A673 (cell line): ENCODE results near the gene KCNIP1. TPM values are rescaled to one million over a fixed set of nuclear protein-coding genes. Genes with fewer than 3 reads are reported as not detected.

ENCODE experiments used
- BruUV-seq: library from RNA; stranded (reverse); fragments of 400-500 nt; replicated peaks from 2 replicates; lab custom pipeline; 2021; lab: Mats Ljungman, UMichigan
- CTCF ChIA-PET: fragments of 300-600 bp; sonication (Branson Sonifier 250); formaldehyde crosslinking; loops from one replicate; lab custom pipeline; 2022; ENCODE audit warnings: antibody characterized with exemption; lab: Charles Lee
- POLR2A ChIA-PET: fragments of 300-600 bp; sonication (Branson Sonifier 250); formaldehyde crosslinking; loops from one replicate; lab custom pipeline; 2022; ENCODE audit warnings: antibody characterized with exemption; ENCODE audit not compliant: low non-redundant PET; lab: Charles Lee
- DNase-seq: peaks from one replicate; pipeline ENCODE4 v3.0.0-alpha.2; 2015; ENCODE audit warnings: low spot score
- H3K27ac ChIP-seq: fragments of 200-600 bp; sonication (generic); 2 replicates; pipeline ENCODE4 v1.5.1; 2016; ENCODE audit warnings: mixed run types, low read depth, mild to moderate bottlenecking, mixed read lengths, antibody characterized with exemption, low read length; ENCODE audit not compliant: poor library complexity, severe bottlenecking
- H3K27me3 ChIP-seq: fragments of 200-600 bp; sonication (generic); replicated peaks from 2 replicates; pipeline ENCODE4 v1.6.1; 2017; ENCODE audit warnings: mixed run types, low read depth, mild to moderate bottlenecking, mixed read lengths, antibody characterized with exemption, low read length; ENCODE audit not compliant: insufficient read depth, poor library complexity
- H3K36me3 ChIP-seq: fragments of 200-600 bp; sonication (generic); 2 replicates; pipeline ENCODE4 v1.6.1; 2016; ENCODE audit warnings: mixed run types, mild to moderate bottlenecking, mixed read lengths, antibody characterized with exemption, low read length; ENCODE audit not compliant: insufficient read depth, poor library complexity, severe bottlenecking
- H3K4me1 ChIP-seq: fragments of 200-600 bp; sonication (generic); 2 replicates; pipeline ENCODE4 v1.6.1; 2017; ENCODE audit warnings: mixed run types, mild to moderate bottlenecking, mixed read lengths, antibody characterized with exemption, low read length; ENCODE audit not compliant: insufficient read depth, poor library complexity, severe bottlenecking
- H3K4me3 ChIP-seq: fragments of 200-600 bp; sonication (generic); 2 replicates; pipeline ENCODE4 v1.5.1; 2016; ENCODE audit warnings: low read depth, mixed run types, mild to moderate bottlenecking, mixed read lengths, low read length; ENCODE audit not compliant: poor library complexity, severe bottlenecking
- H3K9me3 ChIP-seq: fragments of 200-600 bp; sonication (generic); 2 replicates; pipeline ENCODE4 v1.6.1; 2016; ENCODE audit warnings: mixed run types, low read depth, mild to moderate bottlenecking, mixed read lengths, antibody characterized with exemption, low read length; ENCODE audit not compliant: poor library complexity, severe bottlenecking
- EZH2 ChIP-seq: fragments of 200-600 bp; sonication (generic); IDR thresholded peaks from 2 replicates; pipeline ENCODE4 v1.6.1; 2017; ENCODE audit warnings: borderline replicate concordance, low read depth, mild to moderate bottlenecking, mixed read lengths, antibody characterized with exemption, low read length; ENCODE audit not compliant: poor library complexity, severe bottlenecking
- intact Hi-C: fragments of 100-400 bp; cut with micrococcal nuclease; formaldehyde crosslinking; loops from one replicate; pipeline ENCODE4 v1.10.0; 2022; ENCODE audit not compliant: unreplicated experiment
- total RNA-seq: library from RNA; stranded (reverse); gene quantifications from 2 replicates; pipeline ENCODE4 v1.2.3, GENCODE V29; 2021
- TF ChIP-seq, protein P1 (sequence below): fragments of 300-800, 200-600 bp; sonication (generic); conservative IDR thresholded peaks from 2 replicates; pipeline ENCODE4 v1.5.1; 2017; ENCODE audit warnings: low read depth, mild to moderate bottlenecking, antibody characterized with exemption, low read length, moderate library complexity, mixed read lengths

The KCNIP1 gene
- total RNA-seq, 1 experiment from 2014 or later = 3.7 TPM

DNA sequence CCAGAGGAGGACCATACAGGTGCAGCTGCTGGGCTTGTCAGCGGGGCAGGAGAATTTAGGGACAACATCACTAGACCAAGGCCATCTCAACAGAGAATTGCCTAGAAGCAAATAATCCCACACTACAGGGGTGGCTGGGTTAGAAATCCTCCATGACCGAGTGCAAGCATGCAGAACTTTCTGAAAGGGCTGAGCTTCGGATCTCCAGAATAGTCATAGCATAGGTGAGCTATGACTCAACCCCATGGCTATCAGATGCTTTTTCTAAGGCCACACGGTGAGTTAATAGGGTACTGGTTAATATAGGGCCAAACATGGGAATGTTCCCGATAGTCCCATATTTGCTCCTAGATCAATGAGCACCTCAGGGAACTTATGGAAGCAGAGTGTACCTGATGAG lies 4.2 kb downstream of the KCNIP1 start:
- no peaks in the 10 kb centered on the region for H3K36me3 ChIP-seq
- H3K4me3 ChIP-seq = no peak overlapping the region
- no TSS peak for BruUV-seq
- TF ChIP-seq EZH2 = no peak
- TF ChIP-seq, protein P1, sequence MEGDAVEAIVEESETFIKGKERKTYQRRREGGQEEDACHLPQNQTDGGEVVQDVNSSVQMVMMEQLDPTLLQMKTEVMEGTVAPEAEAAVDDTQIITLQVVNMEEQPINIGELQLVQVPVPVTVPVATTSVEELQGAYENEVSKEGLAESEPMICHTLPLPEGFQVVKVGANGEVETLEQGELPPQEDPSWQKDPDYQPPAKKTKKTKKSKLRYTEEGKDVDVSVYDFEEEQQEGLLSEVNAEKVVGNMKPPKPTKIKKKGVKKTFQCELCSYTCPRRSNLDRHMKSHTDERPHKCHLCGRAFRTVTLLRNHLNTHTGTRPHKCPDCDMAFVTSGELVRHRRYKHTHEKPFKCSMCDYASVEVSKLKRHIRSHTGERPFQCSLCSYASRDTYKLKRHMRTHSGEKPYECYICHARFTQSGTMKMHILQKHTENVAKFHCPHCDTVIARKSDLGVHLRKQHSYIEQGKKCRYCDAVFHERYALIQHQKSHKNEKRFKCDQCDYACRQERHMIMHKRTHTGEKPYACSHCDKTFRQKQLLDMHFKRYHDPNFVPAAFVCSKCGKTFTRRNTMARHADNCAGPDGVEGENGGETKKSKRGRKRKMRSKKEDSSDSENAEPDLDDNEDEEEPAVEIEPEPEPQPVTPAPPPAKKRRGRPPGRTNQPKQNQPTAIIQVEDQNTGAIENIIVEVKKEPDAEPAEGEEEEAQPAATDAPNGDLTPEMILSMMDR = no peak
- intact Hi-C loops = no loop called here
- no peak overlapping the region for H3K27ac ChIP-seq
- ChIA-PET CTCF (no interaction called here), POLR2A (no interaction called here)
- H3K9me3 ChIP-seq = no peaks in the 10 kb centered on the region
- no peak for DNase-seq
- H3K27me3 ChIP-seq = peaks cover 10% of the 10 kb centered on the region
- no peaks in the 10 kb centered on the region for H3K4me1 ChIP-seq

DNA sequence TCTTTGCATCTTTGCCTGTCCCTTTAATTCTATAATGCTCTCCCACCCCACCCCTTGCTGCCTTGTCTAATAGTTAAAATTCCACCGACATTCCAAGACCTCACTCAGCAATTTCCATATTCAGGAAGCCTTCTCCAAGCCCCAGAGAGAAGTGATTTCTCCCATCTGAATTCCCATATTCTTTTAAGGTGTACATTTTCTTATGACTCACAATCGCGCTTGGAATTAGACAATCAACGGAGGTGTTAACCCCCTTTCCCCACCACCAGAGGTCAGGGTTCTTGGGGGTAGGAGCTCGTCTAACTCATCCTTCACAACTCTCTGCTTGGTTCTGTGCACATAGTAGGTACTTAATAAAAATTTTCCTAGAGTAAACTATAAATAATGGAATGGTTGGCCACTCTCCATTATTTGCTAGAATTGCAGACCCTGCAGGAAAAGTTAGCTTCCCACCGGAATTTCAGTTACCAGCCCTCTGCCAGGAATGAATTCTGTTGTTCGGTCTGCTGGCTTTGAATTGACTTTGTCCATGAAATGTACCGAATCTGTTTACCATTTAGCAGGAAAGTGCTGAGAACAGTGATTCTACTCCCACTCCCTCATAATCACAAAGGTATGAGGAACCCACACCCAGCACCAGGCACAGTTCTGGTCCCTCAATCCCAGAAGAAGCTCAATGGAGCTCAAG lies 5.0 kb downstream of the KCNIP1 start:
- BruUV-seq = no TSS peak
- no peak for TF ChIP-seq EZH2
- TF ChIP-seq, protein P1 = peak; percentile 23; the same call in 1 of the 2 replicates
- Histone ChIP-seq H3K9me3 (no peaks in the 10 kb centered on the region), H3K27me3 (peaks cover 10% of the 10 kb centered on the region), H3K36me3 (no peaks in the 10 kb centered on the region), H3K4me3 (no peak overlapping the region), H3K4me1 (no peaks in the 10 kb centered on the region), H3K27ac (no peak overlapping the region)
- POLR2A ChIA-PET = no interaction called here
- CTCF ChIA-PET = no interaction called here
- intact Hi-C loops = no loop called here
- no peak for DNase-seq

DNA sequence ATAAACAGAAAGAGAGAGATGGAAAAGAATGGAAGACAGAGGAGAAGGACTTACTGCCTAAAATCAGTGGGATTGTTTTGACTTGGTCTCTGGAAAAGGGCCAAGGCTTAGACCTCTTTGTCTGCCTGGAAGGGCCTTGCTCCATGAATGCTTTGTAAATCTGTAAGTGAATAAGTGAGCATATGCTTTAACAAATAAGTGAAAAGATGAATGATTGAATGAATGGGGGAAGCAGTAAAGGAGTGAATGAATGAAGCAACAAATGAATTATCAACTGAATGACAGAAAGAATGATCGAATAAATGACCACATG lies 5.5 kb downstream of the KCNIP1 start:
- Histone ChIP-seq H3K9me3 (no peaks in the 10 kb centered on the region), H3K27me3 (peaks cover 7% of the 10 kb centered on the region), H3K27ac (no peak overlapping the region), H3K36me3 (no peaks in the 10 kb centered on the region), H3K4me1 (no peaks in the 10 kb centered on the region), H3K4me3 (no peak overlapping the region)
- no TSS peak for BruUV-seq
- DNase-seq = no peak
- intact Hi-C loops = no loop called here
- ChIA-PET CTCF (no interaction called here), POLR2A (no interaction called here)
- TF ChIP-seq, protein P1 = no peak
- no peak for TF ChIP-seq EZH2
